Adrenal gland (tissue), 5 donors: Measurements from ENCODE around the gene PARP2.

Source experiments
- CTCF ChIP-seq, 6 experiments: fragments of 450-650 bp in 4 of 6; fragments of 200-600 bp in 2 of 6; sonication (generic) in 1 of 6; IDR thresholded peaks; 1 replicate in 5 of 6; 2 replicates in 1 of 6; pipeline versions ENCODE4 v1.5.1 to v1.8.0; 2016 to 2021; ENCODE audit warnings: antibody characterized with exemption in 6 of 6, mild to moderate bottlenecking in 2 of 6, moderate library complexity in 1 of 6
- POLR2A ChIP-seq, 2 donors: fragments of 450-650 bp; IDR thresholded peaks; one replicate each; pipeline ENCODE4 v1.6.1; 2017; ENCODE audit warnings: antibody characterized with exemption in 2 of 2, mild to moderate bottlenecking in 2 of 2, moderate library complexity in 1 of 2
- donor health status: DM: no; HTN: no; CAD: no.

GRCh38 chr14:20388159-20388558 lies 44.7 kb downstream of the PARP2 start:
- TF ChIP-seq POLR2A (IDR thresholded peaks at IDR 0.05) (no peak), CTCF (IDR thresholded peaks at IDR 0.05) (no peak)
